HG03575 (cell line): Measurements from ENCODE around the gene COX8C.

ENCODE experiments used
- ATAC-seq: cut with Tn5 transposase; IDR thresholded peaks from one replicate; pipeline ENCODE4 v1.9.1; 2021; ENCODE audit not compliant: unreplicated experiment, insufficient number of reproducible peaks, low FRiP score; ENCODE audit errors: extremely low read depth

The COX8C gene

GRCh38 chr14:93319494-93319893 lies 27.5 kb upstream of the COX8C start:
- ATAC-seq = no peak

- ATAC-seq = no peak
These were observed 27.0 kb upstream of the COX8C start for GRCh38 chr14:93319958-93320357.

- no peak for ATAC-seq
These were observed 26.5 kb upstream of the COX8C start for GRCh38 chr14:93320489-93320888.

- ATAC-seq = no peak
These were observed 23.9 kb upstream of the COX8C start for GRCh38 chr14:93322929-93323599.

GRCh38 chr14:93323600-93324174 lies 23.3 kb upstream of the COX8C start:
- ATAC-seq = no peak

GRCh38 chr14:93326196-93326595 lies 20.8 kb upstream of the COX8C start:
- no peak for ATAC-seq

- no peak for ATAC-seq
These were observed 18.4 kb upstream of the COX8C start for GRCh38 chr14:93328546-93328945.

- ATAC-seq = no peak
These were observed 16.9 kb upstream of the COX8C start for GRCh38 chr14:93329965-93330608.

GRCh38 chr14:93330609-93331000 lies 16.4 kb upstream of the COX8C start:
- no peak for ATAC-seq

GRCh38 chr14:93331002-93331727 lies 15.8 kb upstream of the COX8C start:
- ATAC-seq = no peak

GRCh38 chr14:93331728-93332396 lies 15.1 kb upstream of the COX8C start:
- ATAC-seq = no peak

- ATAC-seq = no peak
These were observed 14.6 kb upstream of the COX8C start for GRCh38 chr14:93332397-93332852.

- ATAC-seq = no peak
These were observed 13.9 kb upstream of the COX8C start, which contains the start of gene BTBD7 for GRCh38 chr14:93332853-93333630. Gene BTBD7, minus strand, starts transcription at chr14:93333036. Its CDS starts 36,985 bp downstream, at chr14:93296051.

- ATAC-seq = no peak
These were observed 13.3 kb upstream of the COX8C start for GRCh38 chr14:93333631-93334103.

- no peak for ATAC-seq
These were observed 9.7 kb upstream of the COX8C start for GRCh38 chr14:93337143-93337753.

GRCh38 chr14:93337884-93338283 lies 9.1 kb upstream of the COX8C start:
- ATAC-seq = no peak

- no peak for ATAC-seq
These were observed 3.7 kb upstream of the COX8C start for GRCh38 chr14:93343266-93343665.

GRCh38 chr14:93343797-93344196 lies 3.2 kb upstream of the COX8C start:
- no peak for ATAC-seq
